HG02798 (cell line): ENCODE results near the gene MIPOL1.
"Not testable (repeated sequence)": the region's sequence is repeated elsewhere in the genome, so short reads cannot be mapped to it uniquely, and the experiment has no call there.

ENCODE experiments used
- ATAC-seq: cut with Tn5 transposase; IDR thresholded peaks from one replicate; pipeline ENCODE4 v1.9.1; 2021; ENCODE audit warnings: mild to moderate bottlenecking; ENCODE audit not compliant: unreplicated experiment, poor library complexity

The MIPOL1 gene

DNA sequence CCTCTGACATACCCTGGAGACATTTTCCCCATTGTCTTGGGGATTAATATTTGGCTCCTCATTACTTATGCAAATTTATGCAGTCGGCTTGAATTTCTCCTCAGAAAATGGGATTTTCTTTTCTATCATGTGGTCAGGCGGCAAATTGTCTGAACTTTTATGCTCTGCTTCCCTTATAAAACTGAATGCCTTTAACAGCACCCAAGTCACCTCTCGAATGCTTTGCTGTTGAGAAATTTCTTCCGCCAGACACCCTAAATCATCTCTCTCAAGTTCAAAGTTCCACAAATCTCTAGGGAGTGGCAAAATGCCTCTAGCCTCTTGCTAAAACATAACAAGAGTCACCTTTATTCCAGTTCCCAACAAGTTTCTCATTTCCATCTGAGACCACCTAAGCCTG, 27.9 kb downstream of the MIPOL1 start:
- not testable (repeated sequence) for ATAC-seq

DNA sequence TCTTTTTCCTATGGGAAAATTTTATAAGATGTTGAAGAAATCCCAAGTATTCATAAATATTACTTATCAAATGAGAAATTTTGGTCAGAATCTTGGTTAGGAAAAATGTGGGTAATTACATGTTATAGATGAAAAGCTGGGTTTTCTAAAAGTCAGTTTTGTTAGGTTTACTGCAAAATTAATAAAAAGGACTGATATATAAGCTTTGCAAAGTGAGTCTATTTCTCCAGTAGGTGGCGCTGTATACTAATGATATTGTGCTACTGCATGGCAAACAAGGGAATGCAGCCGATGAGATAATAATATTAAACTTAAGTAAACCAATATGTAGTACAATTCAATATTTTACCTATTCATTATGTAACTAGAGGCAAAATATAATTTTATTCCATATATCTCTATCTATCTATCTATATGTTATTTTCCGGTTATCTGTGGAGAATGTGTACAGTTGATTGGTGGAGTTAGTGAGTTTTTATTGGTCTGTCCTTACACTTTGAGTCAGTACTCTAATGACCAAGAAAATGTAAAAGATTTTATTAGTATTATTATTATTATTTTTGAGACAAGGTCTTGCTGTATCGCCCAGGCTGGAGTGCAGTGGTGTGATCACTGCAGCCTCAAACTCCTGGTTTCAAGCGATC, 32.9 kb downstream of the MIPOL1 start:
- ATAC-seq, result peak; percentile 68

DNA sequence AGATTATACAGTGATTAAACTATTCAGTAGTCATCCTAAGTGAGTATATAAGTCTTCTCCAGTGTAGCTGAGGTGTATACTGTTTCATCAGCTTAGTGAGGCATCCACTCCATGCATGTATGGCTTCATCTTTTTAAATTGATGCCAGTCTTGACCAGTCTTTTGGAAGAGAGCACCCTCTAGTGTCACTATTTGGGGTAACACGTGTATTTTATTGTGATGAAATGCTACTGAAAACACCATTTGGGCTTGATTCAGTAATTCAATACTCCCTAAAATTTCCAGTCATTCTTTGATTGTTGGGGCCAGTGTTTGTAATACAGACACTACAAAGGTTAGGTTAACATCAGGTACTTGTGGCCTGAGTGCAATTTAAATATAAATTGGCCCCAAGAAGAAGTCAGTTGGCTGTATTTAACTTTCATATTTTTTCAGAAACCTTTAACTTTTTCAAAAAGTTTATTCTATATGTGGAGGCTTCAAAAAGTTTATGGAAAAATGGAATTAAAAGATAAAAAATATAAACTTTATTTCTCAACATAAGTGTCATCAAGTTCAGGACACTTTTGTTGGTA, 35.3 kb downstream of the MIPOL1 start:
- no peak for ATAC-seq

DNA sequence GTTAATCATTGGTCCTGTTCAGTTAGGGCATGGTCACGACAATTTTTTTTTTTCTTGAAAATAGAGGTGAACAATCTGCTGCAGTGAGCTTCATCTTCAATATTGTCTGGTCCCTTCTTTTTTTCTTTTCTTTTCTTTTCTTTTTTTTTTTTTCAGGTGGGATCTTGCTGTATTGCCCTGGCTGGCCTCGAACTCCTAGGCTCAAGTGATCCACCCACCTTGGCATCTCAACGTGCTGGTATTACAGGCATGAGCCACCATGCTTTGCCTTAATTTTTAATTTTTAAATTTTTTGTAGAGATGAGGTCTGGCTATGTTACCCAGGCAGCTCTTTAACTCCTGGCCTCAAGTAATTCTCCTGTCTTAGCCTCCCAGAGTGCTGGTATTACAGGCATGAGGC, 36.5 kb downstream of the MIPOL1 start:
- no peak for ATAC-seq

DNA sequence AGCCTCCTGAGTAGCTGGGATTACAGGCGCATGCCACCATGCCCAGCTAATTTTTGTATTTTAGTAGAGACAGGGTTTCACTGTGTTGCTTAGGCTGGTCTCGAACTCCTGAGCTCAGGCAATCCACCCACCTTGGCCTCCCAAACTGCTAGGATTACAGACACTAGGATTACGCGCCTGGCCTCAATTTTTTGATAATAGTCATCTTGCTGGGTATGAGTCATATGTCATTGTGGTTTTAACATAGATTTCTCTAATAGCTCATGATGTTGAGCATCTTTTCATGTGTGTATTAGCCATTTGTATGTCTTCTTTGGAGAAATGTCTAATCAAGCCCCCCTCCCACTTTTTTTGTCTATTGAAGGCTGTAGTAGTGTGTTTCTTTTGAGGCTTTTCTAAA, 38.3 kb downstream of the MIPOL1 start:
- not testable (repeated sequence) for ATAC-seq

DNA sequence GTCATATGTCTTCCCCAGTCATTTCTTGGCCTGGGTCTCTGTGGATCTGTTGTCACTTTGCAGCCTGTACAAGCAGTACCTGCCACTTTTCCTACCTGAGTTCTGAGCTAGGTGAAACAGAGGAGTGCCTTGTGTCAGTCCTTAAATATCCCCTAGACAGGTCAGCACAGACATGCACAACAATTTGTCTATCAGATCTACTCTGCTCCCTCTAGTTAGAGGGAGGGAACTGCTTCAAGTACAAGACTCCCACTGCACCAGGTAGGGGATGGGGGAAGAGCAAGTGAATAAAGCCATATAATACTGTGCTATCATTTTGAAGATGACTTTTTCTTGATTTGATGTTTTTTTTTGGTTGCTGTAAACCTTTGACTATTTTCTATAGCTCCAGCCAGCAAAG, 39.4 kb downstream of the MIPOL1 start:
- no peak for ATAC-seq

DNA sequence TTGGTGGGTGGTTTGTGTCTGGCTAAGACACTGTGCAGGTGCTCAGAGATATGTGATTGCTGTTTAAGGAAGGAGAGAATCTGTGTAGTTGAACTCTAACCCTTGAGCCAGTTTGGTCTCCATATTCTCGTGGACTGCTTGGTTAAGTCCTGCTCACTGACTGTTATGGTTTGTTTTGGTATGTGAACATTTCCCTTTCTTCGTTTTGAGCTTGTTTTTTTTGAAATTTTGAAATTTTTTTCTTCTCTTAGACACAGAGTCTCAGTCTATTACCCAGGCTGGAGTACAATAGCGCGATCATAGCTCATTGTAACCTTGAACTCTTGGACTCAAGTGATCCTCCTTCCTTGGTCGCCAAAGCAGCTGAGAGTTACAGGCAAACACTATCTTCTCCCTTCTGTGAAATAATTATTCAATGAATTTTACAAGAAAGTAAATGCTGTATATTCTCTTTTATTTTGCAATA, 40.0 kb downstream of the MIPOL1 start:
- ATAC-seq, result no peak

DNA sequence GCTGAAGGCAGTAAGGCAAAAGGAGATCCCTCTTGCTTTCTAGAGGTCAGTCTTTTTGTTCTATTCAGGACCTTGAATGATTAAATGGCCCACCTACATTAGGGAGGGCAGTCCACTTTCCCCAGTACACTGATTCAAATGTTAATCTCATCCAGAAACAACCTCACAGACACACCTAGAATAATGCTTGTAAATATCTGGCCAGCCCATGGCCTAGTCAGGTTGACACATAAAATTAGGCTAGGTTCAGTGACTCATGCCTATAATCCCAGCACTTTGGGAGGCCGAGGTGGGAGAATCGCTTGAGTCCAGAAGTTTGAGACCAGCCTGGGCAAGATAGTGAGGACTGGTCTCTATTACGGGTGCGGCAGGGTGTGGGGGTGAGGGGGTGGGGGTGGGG, 43.5 kb downstream of the MIPOL1 start:
- ATAC-seq, result no peak

DNA sequence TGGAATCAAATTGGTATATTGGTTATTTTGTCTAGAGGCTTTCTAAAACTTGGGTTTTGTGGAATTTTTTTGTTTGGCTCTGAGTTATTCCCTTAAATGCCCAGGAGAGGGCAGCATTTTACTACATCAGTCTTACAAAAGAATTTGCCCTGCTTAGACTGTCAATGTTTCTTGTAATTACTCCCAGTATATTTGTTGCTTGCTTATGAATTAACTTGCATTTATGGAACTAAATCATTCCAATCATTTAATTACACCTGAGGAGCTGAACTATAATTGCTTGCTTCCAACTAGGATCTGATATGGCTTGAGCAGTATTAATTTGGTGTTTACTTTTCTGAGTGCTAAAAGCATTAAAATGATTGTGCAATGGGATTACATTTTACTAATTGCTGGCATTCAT, 48.7 kb downstream of the MIPOL1 start:
- ATAC-seq, result no peak

DNA sequence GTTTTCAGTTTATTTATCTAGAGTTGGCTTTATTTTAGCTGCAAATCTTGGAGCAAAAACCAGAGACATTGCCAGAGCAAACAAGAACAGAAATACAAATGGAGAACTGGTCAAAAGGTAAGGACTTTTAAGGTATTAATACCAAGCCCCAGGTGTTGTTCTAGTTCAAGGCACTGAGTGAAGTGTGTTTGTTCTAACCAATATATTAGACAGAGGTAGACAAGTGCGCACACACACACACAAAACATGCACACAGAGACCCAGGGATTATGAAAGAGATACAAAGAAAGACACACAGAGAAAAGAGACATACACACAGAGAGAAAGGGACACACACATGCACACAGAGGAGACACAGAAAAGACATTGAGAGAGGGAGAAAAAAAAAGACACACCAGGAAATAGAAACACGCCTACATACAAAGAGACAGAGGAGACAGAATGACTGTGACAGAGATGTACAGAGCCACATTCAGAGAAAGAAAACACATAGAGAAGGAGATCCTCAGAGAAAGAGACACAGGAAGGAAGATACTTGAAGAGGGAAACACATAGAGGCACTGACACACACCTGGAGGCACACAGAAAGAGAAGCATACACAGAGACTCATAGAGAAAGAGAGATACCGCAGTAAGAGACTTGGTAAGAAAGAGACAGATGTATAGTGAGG, 50.2 kb downstream of the MIPOL1 start:
- ATAC-seq, result no peak

DNA sequence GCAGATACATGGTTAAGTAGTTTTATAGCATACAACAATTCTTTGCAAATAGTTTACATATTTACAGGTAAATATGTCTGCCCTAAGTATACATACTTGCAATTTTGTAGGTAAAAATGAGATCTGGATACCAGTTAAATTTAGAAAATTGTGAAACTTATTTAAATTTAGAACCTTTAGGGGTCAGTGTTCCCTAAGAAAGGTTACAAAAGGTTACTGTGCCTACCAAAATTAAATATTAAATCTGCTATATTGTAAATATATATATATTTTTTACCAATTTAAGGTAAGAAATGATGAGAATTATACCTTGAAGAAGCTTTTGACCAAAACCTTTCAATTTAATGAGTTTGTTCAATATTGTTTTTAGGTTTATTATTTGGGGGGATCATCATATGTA, 54.0 kb downstream of the MIPOL1 start:
- ATAC-seq, result no peak

DNA sequence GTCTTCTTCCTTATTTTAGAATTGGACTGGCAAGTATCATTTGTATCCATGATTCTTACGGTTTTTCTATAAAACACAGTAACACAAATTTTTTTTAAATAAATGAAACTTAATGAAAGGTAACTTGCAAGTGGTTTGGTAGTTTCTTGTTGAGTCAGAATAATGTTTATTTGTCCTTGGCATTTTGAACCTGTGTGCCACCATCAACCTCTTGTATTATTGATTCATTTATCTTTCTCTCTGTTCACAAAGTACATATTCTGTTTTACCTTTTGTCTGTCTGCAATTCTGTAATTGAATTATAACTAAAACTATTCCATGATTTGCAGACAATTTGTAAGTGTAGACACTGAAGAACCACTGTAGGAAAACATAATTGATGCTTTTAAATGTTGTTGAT, 54.7 kb downstream of the MIPOL1 start:
- ATAC-seq, result no peak

DNA sequence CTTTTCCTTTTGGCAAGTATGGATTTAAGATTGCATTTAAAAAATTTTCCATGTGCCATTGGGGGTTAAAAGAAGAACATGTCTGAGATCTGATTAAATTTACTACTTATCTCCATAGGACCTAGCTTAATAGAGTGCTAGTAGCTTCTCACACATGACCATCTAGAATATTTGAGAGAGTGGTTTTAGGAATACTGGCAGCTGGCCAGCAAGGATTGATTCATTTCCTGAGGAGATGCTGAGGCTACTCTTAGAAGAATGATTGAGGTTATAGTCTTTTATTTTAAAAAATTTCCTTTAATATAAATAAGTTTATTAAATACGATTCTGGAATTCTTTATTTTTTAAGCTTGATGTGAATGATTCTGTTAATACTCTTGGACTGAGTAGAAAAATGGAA, 56.2 kb downstream of the MIPOL1 start:
- ATAC-seq, result no peak

DNA sequence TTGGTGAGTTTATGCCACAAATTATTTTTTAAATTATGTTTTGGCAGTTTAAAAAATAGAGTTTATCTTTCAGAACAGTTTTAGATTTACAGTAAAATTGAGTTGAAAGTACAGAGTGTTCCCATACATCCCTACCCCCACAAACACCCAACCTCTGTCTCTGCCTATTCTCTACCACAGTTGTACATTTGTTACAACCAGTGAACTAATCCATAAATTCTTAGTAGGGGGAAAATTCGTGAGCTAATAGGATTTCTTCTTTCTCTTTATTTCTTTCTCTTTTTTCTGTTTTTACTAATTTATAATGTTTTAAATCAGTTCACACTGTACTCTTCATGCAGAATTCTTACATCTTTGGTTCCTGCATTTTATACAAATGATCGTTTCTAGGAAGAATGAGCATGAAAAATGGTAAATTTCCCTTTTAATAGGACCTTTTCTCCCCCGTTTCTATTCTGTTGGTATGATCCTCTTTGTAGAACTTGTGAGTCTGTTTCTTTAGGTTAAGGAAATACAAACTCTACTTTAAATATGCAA, 56.7 kb downstream of the MIPOL1 start:
- no peak for ATAC-seq

DNA sequence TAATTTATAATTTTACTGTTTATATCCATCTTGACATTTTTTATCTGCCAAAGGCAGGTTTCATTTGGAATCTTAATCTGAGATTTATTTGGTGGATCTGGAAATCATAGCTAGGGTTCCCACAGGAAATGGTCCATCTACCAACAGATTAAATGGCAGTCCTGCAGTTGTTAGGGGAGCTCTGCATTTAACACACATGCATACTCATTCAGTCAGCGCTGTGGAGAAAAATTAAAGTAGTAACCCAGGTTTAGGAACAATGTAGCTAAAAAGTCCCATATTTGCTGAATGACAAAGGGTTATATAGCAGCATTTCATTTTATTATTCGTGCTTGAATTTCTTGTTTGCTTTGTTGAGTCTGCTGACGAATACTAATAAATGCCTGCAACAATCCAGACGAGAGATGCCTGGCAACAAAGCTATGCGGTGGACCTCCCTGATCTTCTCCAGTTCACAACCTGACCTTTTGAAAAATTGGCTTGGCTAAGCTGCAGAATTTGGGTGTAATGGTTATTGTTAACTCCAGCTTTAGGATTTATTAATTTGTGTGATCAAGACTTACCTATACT, 59.8 kb downstream of the MIPOL1 start:
- no peak for ATAC-seq

DNA sequence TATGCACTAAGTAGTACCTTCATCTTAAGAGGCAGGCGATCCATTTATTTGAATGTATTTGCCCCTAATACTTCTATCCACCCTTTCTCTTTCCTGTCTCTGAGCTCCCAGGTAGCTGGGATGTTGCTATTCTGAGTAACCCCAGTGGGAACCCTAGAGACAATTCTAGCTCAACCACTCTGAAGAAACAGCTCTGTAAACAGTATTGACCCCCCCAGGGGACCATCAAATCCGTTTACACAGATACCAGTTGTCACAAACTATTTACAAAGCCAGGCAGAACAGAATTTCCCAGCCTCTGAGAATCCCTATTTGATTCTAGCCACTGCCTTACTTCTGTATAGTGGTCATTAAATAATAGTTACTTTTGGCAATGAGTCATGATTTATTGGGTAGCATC, 64.9 kb downstream of the MIPOL1 start:
- ATAC-seq, result no peak

DNA sequence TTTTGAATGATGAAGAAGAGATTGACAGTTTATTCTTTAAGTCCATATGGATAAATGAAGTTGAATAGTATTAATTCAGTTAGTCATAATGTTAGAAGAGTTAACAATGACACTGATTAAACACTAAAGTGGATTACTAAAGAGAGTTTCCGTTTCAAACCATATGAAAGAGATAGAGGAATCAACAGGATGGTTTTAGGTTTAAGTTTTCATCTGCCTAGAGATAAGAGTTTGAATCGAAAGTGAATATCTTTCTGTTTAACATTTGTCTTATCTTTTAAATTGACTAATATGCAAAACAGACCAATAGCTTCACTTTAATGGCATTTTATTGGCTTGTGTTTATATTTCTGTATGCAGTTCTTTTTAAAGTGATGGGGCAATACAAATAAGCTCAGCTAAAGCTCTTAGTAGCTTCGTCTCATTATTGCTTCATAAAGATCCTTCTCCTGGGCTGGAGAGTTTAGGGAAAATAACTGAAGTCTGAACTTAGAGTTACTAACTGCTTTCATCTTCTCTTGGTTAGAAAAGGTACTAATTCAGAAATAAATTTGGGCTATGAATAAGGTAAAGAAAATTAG, 66.0 kb downstream of the MIPOL1 start:
- no peak for ATAC-seq

DNA sequence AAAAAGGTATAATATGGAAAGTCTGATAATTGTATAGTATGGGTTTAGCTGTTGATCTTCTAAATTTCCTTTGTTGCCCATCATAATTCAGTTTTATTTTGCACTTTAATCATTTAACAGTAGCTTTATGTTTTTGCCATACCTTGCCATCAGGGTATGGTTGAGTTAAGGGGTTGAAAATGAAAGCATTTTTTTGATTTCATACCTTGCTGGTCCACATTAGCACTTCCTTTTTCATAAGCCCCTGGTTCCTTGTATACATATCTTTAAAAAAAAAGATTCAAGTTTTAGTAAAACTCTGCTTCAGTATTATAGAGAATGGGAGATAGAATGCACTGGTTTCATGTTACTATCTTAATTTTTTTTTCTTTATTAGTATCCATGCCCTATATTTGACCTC, 71.1 kb downstream of the MIPOL1 start:
- ATAC-seq, result no peak

DNA sequence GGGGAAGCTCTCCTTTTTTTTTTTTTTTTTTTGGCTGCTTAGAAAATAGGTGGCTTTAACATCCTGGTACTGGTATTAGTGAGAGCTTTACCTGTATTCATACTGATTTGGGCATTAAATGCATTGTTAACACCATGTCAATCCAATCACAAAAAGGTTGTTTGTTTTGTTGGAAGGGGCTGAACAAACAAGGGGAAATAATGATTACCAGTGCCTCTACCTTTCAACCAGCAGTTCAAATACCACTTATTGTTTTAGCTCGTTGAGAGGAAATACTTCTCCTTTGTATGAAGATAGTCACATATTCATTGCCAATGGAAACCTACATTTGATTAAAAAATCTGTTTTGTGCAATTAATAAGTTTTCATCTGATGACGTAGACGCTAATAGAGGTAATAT, 72.9 kb downstream of the MIPOL1 start:
- ATAC-seq, result no peak

DNA sequence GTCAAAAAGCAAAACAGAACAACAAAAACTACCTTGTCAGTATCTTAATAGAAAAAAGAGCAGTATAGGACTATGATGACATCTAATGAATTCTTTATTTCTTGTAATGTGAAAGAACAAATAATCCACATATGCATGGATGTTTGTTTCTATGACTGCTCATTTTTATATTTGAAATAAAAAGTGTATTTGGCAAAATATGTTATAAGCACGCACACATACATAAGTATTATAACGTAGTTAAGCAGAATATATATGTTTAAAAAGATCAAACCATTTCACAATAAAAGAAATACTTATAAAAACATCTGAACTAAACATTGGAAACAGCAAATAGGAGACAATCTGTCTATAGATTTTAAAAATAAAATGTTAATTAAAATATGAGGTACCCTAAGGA, 74.8 kb downstream of the MIPOL1 start:
- ATAC-seq, result no peak

DNA sequence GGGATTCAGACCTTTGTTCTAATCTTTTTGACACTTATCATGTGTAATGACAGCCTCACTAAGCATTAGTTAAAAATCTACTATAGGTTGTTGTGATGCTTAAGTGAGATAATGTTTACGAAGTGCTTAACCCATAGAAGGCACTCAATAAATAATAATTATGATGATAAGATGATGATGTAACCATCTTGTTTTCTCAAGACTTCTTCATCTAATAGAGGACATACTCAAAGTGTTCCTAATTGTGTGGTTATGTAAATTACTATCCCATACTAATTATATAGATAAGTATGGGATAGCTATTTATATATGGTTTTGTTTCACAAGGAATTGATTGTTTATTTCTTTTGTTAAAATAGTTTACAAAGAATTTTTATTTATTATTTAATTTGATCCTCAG, 76.9 kb downstream of the MIPOL1 start:
- ATAC-seq, result no peak
